ENCODE data around the gene NAA10.

The NAA10 gene

DNA sequence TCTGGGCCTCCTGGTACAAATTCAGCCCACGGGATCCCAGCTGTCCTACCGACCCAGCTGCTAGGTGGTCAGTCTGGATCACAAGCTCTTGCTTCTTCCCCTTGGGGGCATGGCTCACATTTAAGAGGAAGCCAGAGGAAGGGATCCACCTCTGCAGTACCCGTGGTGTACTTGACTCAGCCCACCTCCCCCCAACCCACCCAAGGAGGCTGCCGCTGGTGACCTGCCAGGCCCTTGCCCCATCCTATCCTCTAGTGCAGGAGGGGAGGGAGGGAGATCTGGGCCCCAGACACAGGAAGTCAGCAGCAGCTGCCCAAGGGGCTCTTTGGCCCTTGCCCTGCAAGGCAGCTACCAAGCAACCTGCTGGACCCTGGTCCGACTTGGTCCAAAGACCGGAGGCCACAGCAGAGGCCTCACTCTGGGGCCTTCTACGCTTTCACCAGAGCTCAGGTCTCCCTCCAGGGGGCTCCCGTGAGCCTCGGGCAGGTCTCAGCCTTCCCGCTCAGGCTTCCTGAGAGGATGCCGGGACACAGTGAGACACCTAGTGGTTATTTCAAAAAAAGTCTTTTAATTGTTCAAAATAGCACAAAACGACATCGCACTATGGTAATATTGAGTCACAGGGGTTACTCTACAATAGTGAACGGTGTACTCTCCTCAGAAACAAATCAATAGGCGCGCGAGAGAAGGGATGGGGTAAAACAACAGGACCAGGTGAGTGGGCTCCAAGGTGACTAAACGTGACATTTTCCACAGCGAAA lies 12.4 kb upstream of the NAA10 start:
- DNase-seq: peak; percentile 21

- no peak for DNase-seq
Observed at GRCh38 chrX:153945956-153946943, 11.4 kb upstream of the NAA10 start.

DNA sequence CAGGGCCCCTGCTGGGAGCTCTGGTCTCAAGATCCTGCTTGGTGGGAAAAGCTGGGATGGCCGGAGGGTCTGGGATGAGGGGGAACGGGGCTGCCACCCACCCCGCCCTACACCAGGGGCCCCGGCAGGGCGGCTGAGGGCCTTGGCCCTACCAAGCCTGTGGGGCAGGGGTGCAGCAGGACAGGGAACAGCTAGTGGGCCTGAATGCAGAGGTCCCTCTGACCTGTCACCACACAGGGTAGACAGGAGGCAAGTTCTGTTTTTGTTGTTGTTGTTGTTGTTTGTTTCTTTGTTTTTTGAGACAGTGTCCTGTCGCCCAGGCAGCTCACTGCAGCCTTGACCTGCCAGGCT lies 9.9 kb upstream of the NAA10 start:
- DNase-seq: no peak

- no peak for DNase-seq
Observed at GRCh38 chrX:153944140-153944799, 9.4 kb upstream of the NAA10 start, which contains the start of gene RENBP. Gene RENBP, minus strand, starts transcription at chrX:153944643. Its CDS starts 33 bp downstream, at chrX:153944610.

- no peak for DNase-seq
Observed at GRCh38 chrX:153941336-153942252, 6.8 kb upstream of the NAA10 start.

DNA sequence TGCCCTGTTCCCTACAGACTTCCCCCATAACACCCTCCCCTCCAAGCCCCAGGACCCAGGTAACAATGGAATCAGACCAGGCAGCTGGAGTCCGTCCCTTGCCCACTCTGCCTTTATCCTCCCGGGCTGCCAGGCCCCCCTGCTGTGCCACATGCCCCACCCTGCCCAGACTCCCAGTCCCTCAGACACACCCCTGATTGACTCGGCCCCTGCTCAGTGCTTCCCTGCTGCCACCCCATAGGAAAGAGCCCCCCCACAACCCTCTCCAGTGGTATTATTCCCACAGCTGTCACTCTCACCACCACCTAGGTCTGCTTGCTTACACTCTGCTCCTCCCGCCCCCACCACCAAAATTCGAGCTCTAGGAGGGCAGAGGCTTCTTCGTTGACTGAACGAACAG lies 4.7 kb upstream of the NAA10 start:
- no peak for DNase-seq

DNA sequence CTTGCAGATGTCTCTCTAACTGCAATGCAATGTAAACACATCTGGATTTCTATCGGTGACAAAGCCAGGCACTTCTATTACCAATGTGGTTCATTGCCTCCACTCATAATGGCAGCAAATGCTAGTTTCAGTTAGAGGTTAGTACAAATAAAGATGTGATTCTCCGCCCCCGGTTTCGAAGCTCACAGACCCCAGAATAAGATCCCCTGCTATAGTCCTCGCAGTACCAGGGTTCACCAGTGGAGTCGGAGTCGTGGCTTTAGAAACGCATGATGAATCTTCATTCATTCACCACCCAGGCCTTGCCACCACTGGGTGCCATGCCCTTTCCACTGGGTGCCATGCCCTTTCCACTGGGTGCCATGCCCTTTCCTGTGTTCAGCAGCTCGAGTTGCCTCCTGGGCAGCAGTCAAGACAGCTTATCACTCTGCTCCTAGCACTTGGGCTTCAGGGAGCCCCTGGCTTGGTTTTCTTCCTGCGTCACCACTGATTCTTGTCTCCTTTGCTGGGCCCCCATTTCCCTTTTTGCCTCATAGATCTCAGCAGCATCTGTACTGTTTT lies 3.5 kb upstream of the NAA10 start:
- no peak for DNase-seq

- no peak for DNase-seq
Observed at GRCh38 chrX:153937056-153937455, 2.2 kb upstream of the NAA10 start.

- no peak for DNase-seq
Observed at GRCh38 chrX:153935326-153935851, 552 bp upstream of the NAA10 start.

DNA sequence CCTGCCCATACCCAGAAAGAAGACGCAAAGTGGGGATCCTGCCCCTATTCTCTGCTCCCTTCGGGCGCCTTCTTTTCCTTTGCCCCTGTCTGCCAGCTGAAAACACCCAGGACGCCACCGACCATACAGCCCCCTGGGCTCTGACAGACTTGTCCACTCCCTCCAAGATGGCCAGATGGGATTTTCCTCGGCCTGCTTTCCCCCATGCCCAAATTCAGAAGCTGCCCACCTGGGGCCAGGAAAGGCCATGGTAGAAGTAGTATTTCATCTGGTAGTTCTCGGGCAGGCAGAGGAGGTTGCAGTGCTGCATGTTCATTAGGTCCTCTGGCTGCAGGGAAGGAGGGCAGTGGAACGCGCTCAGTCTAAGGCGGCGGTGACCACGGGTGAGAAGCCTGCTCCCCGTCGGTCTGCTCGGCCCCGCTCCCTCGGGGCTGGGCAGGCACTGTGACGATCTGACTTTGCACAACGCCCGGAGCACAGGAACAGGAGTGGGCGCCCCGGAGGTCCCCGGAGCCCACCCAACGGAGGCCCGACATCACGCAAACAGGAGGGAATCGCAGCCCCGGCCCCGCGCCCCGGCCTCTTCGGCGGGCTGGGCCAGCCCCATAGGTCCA lies 582 bp downstream of the NAA10 start:
- no peak for DNase-seq

GRCh38 chrX:153933748-153934147 lies 1.1 kb downstream of the NAA10 start:
- DNase-seq: no peak

DNA sequence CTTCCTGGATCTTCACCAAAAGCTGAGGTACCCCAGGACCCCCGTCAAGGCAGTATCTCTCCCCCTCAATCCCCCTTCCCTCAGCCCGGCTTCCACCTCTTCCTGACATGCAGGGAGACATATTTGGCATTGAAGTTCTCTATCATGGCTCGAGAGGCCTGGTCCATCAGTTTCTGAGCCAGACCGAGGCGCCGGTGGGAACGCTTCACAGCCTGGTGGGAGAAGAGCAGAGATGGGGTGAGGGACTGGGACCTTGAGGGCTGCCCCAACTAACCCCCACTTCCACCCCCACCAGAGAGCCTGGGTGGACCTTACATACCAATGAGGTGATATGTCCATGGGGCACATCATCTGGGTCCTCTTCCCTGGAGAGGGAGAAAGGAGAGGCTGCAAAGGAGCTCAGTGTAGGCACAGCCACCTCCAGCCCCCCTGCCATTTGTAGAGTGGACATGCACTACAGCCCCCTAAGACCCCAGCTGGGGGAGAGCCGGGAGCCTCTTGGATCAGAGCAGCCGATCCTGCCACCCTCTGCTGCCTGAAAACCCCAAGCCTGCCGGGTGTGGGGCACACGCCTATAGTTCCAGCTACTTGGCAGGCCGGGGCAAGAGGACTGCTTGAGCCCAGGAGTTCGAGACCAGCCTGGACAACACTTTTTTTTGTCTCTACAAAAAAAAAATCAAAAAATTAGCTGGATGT lies 2.5 kb downstream of the NAA10 start:
- no peak for DNase-seq

DNA sequence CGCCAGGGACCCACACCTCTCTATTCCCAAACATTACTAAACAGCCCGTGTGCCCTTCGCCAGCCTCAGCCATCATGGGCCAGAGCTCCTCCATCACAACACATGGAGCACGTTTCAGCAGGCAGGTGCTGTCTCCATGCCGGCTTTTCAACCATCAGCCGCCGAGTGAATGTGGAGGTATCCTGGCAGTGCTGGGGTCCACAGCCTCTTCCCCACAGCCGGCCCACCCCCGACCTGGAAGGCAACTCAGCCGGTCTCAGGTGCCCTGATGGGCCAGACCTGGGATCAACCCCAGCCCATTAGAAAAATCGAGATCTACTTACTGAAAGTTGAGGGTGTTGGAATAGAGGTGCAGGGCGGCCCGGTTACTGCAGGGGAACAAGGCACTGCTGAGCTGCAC lies 3.1 kb downstream of the NAA10 start:
- DNase-seq: no peak

DNA sequence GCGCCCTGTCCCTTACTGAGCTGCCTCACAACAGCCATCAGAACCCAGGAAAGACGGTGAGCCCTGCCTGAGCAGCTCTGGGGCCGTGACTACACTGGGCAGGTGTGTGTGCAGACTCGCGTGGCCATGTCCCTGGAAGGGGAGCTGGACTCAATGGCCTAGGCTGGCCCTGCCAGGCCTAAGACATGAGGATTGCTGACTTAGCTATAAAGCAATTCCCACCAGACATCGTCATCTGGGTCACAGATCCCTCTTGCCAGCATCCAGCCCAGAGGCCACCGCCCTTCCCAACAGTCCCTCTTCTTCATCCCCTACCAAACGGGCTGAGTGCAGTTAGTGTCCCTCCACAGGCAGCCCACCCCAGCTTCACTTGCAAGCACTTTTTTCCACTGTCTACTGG lies 3.7 kb downstream of the NAA10 start:
- no peak for DNase-seq

GRCh38 chrX:153930011-153930910 lies 4.6 kb downstream of the NAA10 start:
- no peak for DNase-seq

GRCh38 chrX:153929576-153929975 lies 5.3 kb downstream of the NAA10 start:
- DNase-seq: no peak

- DNase-seq: no peak
Observed at GRCh38 chrX:153928846-153929245, 6.0 kb downstream of the NAA10 start.

GRCh38 chrX:153927922-153928760 lies 6.7 kb downstream of the NAA10 start:
- DNase-seq: peak; percentile 98

GRCh38 chrX:153927672-153927921 lies 7.2 kb downstream of the NAA10 start:
- DNase-seq: no peak
